HCT116 (cell line): Measurements from ENCODE around the gene MCEE.
A peak's percentile ranks its signal among the peaks of the same experiment; 100 is the strongest.

Source experiments
- CEBPB ChIP-seq: IDR thresholded peaks from 2 replicates; pipeline ENCODE4 v1.6.1; 2012; ENCODE audit warnings: low read depth
- CTCF ChIP-seq, 3 experiments: fragments of 200-600 bp in 1 of 3; sonication (generic) in 1 of 3; IDR thresholded peaks in 2 of 3; conservative IDR thresholded peaks in 1 of 3; 2 replicates each; pipeline ENCODE4 v1.5.1; 2012 to 2017; ENCODE audit warnings: low read depth in 2 of 3, low read length in 2 of 3, antibody characterized with exemption in 1 of 3, borderline replicate concordance in 1 of 3, control low read depth in 1 of 3, mild to moderate bottlenecking in 1 of 3, mixed read lengths in 1 of 3, mixed run types in 1 of 3, moderate library complexity in 1 of 3; ENCODE audit not compliant: insufficient read depth in 1 of 3
- POLR2A ChIP-seq: IDR thresholded peaks from 2 replicates; pipeline ENCODE4 v1.7.0; 2011; ENCODE audit warnings: borderline replicate concordance; ENCODE audit not compliant: insufficient read depth, insufficient read length; ENCODE audit errors: extremely low read depth
- SP1 ChIP-seq: IDR thresholded peaks from 2 replicates; pipeline ENCODE4 v1.6.1; 2012; ENCODE audit warnings: low read depth

- TF ChIP-seq CEBPB (no peak), POLR2A (no peak), SP1 (no peak), CTCF (IDR thresholded peaks at IDR 0.05 in 2 of 3, conservative IDR thresholded peaks at IDR 0.05 in 1 of 3; ENCODE audit: borderline replicate concordance in 1 of 3, insufficient read depth in 1 of 3, low read depth in 2 of 3, low read length in 2 of 3) (peak; percentile 59 to 81 (median 68); a peak in 5 of 6 replicates)
Measured at GRCh38 chr2:71100195-71100964, 29.6 kb downstream of the MCEE start.
